Right renal pelvis (tissue), 4 donors: Measurements from ENCODE around the gene ATP6V0E2. TPM values are rescaled to one million over a fixed set of nuclear protein-coding genes. Genes with fewer than 3 reads are reported as not detected.

ENCODE experiments used
- DNase-seq, 4 donors: peaks; one replicate each; pipeline ENCODE4 v3.0.0-alpha.2; 2013; ENCODE audit warnings: low read depth in 4 of 4, low spot score in 3 of 4, missing footprints in 1 of 4
- polyA plus RNA-seq, 4 donors: library from polyadenylated mRNA; unstranded; fragments of 120-200 nt; gene quantifications; one replicate each; pipeline ENCODE4 v1.2.1, GENCODE V29; 2013; ENCODE audit not compliant: insufficient read length in 4 of 4

ATP6V0E2 gene
- polyA plus RNA-seq, 4 donors = 22.2 to 35.0 (median 29.1) TPM

DNA sequence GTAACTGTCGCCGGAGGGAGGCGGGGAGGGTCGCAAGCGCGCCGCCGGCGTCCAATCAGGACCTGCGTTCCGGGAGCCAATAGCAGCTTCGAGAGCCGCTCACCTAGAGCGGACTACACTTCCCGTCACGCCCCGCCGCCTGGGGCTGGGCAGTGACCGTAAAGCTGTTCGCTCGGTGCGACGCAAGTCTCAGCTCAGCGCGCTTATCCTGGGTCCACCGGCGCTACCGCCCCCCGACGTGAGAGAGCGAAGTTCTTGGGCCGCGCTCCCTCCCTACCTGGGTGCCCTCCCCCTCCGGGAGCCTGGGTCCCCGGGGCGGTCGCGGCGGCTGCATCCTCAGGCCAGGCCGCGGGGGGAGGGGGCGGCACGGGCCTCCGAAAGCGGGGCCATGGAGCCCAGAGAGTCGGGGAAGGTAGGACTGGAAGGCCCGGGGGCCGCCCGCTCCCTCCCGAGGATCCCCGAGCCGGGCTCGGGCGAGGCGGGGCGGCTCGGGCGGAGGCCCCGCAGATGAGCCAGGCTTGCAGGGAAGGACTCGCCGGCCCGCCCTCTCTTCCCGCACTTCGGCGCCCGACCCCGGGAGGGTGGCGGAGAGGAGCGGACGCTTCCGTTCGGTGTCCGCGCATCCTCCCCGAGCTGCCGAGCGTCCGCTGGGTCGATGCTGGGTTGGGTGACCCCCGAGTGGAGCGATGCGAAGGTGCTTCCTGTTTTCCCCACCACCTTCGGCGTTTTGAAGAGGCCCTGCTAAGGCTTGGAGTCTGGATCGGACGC lies 35.4 kb upstream of the ATP6V0E2 start, which contains the start of gene ZNF862:
Gene ZNF862, plus strand, starts transcription at position 152 of the 768 bp plus-strand sequence. Its CDS starts 237 bp downstream, at position 389.
- peak; percentile 93 to 95 (median 94) for DNase-seq

DNA sequence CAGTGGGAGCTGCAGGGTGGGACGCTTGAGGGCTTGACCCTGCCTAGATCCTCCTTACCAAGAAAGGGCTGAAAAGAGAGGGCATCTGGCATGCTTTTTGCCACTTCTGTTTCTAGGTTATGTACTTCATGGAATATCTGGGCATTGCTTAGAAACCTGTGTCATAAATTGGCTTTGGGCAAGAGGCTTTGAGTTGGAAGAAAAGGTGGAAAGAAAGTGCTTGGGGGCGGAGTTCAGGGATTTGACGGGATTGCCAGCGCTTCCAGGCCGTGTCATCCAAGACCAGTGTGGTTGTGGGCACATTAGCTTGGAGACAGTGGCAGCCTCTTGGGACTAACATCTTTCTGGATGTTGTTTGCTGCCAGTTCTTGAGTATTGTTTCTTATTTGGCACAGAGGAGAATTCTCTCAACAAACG lies 34.8 kb upstream of the ATP6V0E2 start:
- no peak for DNase-seq

DNA sequence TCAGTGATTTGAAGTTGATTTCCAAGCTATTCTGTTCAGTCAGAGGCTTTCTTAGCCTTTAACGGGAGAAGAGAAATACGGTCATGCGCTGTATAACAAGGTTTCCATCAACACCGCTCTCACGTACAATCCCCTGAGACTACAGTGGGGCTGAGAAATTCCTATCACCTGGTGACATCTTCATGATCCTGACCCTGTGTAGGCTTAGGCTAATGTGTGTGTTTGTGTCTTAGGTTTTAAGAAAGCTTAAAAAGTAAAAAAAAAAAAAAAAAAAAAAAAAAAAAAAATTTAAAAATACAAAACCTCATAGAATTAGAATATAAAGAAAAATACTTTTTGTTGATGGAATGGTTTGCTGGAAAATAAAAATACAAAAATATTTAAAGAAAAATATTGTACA lies 33.8 kb upstream of the ATP6V0E2 start:
- DNase-seq = no peak

DNA sequence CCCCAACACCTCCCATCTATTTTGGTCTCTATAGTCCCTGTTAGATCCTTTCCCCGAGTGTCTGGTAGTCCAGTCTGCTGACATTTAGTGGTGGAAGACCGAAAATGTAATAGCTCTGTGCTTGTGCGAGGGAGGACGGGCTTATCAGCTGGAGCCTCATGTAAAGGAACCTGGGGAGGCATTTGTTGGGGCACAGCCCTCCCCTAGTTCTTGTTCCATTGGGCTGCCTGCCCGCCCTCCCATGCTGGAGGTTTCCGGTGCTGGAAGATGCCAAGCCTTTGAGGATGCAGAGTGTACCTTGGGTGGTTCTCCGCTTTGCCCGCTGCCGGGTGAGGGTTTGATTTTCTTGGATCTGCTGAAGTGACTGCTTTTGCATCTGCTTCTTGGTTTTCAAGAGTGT lies 30.2 kb upstream of the ATP6V0E2 start:
- no peak for DNase-seq

DNA sequence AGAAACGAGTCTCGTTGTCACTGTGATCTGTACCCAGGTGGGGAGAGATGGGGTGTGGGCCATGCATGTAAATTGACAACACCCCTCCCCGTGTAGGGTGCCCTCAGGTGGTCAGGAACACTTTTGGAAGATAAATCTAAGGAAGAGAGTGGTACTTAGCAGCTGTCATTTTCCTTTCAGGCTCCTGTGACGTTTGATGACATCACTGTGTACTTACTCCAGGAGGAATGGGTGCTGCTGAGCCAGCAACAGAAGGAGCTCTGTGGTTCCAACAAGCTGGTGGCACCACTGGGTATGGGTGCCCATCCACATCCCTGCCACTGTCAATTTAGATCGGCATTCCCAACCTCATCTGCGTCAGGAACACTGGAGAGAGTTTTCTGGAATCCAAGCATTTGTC lies 29.3 kb upstream of the ATP6V0E2 start:
- no peak for DNase-seq

DNA sequence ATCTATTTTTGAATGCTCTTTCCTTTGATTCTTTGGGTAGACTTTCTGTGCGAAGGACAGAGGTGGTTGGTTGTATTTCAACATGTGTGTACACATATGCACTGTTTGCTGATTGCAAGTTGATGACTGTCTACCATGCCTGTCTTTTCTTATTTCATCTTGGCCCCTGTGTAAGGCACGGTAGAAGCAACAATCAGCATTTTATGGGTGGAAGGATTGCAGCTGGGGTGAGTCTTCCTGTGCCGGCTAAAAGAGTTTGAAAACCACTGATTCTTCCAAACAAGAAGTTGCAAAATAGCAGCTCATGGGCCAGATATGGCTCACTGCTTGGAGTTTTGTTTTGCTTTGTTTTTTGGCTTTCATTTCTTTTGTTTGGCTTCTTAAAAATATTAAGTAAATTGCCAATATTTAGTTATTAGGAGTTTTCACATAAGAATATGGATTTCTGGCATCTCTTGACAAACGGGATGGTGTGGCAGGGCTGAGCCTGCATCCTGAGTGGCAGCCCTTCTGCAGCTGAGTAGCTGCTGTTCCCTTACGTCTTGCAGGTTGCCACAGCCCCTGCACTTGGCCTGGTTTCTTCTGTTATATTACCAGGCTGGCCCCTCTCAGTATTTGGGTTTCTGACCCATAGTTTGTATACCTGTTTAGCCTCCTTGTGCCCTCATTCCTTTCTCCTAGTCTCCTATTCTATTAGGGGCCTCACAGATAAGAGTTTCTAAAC lies 28.4 kb upstream of the ATP6V0E2 start:
- DNase-seq = no peak

DNA sequence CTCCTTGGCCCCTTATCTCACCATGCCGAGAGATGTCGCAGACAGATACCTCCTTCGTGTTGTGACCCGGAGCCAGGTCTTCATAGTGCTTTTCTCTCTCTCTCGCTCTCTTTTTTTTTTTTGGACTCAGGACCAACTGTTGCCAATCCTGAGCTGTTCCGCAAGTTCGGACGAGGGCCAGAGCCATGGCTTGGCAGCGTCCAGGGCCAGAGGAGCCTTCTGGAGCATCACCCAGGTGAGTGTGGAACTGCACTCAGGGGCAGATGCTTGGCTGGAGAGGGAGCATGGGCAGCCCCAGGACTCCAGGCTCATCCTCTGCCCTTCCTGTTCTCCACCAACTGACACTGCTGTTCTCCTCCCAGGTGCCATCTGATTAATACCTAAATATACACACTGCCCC lies 27.7 kb upstream of the ATP6V0E2 start:
- no peak for DNase-seq

DNA sequence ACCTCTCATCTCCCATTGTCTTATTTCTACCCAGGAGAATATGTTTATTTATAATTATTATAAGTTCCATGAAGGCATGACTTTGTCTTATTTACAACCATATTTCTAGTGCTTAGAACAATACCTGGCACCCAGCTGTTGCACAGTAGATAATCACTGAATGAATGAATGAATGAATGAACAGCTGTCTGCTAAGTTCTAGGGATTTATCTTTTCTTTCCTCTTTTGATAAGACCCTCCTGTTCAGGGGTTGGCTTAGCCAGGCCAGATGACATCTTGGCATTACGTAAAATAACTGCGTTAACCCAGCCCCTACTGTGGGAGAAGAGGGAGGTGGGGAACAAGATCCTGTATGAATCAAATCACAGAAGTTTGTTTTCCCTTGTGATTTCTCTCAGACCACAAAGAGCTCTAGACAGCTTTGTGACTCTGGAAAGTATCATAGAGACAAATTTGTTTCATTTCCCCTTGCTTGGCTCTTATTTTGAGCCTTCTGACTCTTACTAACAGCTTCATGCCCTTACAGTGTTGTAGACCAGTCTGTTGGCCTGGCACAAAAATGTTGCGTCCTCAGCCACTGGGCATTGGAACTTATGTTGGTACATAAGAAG lies 27.2 kb upstream of the ATP6V0E2 start:
- DNase-seq = no peak

DNA sequence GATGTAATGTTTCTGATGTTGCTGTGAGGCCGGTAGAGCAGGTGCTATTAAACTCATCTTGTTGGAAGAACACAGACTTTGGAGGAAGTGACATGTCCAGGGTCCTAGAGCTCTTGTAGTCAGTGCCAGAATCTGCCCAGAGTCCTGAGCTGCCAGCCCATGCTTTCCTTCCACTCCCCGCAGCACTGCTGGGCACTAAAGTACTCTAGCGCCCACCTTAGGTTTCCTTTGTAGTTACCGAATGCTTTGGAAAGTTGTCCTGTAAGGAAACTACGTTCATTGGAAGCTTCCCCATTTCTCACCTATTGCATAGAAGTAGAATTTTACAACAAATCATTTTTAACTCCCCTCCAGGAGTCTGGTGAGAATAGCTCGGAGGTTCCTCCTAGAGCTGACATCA lies 24.6 kb upstream of the ATP6V0E2 start:
- DNase-seq = no peak

DNA sequence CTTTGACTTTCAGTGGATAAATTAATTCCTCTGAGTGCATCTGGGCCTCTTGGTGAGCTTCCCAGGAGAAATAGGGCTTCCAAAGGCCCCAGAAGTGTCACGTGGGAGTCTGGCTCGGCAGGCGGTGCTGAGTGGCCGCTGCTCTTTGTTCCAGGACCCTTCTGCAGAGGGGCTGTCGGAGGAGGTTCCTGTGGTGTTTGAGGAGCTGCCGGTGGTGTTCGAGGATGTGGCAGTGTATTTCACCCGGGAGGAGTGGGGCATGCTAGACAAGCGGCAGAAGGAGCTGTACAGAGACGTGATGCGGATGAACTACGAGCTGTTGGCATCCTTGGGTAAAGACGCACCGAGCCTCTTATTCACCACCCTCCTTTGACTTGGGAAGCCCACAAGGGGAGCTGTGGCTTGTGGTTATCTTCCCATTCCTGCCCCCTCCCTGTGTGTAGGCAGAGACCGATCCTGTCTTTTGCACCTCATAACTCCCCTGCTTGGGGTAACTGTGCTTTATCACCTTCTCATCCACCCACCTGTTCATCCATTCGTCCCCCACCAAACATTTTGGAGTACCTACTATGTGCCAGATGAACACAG lies 23.7 kb upstream of the ATP6V0E2 start:
- DNase-seq = no peak

DNA sequence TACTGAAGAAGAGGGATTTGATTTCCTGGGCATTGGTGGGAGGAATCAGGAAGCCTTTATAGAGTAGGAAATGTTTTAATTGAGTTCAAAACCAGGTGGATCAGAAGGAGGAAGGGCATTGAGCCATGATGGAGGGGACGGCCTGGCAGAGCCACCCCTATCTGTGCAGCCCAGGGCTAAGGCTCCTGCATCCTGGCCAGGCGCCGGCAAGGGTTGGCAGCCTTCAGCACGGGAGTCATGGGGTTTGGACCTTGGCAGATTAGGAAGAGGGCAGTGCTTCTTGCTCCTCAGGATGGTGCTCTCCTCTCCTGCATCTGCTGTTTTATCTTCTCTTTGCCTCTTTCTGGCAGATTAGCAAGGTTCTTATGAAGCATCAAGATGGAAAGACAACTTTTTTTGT lies 23.1 kb upstream of the ATP6V0E2 start:
- DNase-seq = no peak

DNA sequence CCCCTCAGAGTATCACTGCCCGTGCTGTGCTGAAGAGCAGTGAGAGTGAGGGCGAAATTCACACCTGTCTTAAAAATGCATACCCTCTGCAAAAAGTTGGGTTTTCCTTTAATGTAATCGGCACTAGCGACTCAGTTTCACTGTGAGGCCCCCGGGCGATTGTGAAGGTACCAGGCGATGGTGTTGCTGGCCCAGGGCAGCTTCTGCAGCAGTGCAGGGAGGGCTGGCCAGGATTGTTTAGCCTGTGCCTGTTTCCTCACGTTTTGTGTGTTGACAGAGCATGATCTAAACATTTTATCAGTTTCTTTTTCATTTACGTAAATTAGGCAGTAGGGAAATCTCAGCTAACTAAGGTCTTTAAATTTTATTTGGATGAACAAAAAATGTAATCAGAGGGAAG lies 22.3 kb upstream of the ATP6V0E2 start:
- DNase-seq = no peak

DNA sequence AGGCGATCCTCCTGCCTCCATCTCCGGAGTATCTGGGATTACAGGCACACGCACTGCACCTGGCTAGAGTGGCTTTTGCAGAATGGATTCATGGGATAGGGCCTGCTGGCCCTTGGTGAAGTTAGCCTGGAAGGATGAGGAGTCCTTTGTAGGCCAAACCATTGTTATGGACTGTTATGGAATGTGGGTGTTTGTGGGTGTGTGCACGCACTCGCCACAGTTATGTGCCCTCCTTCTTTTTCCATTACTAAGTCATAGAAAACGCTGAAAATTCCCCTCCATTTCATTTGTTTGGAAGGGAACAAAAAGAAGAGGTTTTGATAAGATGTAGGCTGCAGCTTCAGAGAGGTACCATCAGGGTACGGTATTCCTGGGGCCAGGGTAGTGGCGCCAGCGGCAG lies 20.6 kb upstream of the ATP6V0E2 start:
- no peak for DNase-seq

DNA sequence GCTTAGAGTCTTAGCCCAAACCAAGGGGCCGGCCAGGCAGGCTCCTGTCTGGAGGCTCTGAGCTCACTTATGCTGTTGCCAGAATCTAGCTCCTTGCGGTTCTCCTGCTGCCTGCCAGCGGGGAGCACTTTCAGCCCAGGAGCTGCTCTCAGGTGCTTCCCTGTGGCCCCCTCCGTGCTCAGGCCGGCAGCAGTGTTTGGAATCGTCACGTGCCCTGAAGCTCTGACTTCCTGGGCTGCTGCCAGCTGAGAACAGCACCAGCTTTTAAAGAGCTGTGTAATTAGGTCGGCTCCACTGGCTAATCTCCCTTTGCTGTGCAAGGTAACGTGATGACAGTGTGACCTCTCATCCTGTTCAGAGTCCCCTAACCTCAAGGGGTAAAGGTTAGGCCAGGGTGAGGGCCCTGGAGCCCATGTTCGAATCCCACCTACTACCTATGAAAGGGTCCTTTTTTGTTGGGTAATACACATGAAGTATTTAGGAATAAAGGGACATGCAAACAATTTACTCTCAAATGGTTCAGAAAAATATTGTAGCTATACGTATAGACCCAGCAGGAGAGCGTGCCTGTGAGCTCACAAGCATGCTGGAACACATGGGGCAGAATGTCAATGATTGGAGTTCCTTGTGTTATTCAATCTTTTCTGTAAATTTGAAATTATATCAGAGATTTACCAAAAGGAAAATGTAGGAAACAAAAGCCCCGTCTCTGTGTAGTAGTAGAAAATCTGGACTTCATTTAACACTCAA lies 19.0 kb upstream of the ATP6V0E2 start:
- no peak for DNase-seq

DNA sequence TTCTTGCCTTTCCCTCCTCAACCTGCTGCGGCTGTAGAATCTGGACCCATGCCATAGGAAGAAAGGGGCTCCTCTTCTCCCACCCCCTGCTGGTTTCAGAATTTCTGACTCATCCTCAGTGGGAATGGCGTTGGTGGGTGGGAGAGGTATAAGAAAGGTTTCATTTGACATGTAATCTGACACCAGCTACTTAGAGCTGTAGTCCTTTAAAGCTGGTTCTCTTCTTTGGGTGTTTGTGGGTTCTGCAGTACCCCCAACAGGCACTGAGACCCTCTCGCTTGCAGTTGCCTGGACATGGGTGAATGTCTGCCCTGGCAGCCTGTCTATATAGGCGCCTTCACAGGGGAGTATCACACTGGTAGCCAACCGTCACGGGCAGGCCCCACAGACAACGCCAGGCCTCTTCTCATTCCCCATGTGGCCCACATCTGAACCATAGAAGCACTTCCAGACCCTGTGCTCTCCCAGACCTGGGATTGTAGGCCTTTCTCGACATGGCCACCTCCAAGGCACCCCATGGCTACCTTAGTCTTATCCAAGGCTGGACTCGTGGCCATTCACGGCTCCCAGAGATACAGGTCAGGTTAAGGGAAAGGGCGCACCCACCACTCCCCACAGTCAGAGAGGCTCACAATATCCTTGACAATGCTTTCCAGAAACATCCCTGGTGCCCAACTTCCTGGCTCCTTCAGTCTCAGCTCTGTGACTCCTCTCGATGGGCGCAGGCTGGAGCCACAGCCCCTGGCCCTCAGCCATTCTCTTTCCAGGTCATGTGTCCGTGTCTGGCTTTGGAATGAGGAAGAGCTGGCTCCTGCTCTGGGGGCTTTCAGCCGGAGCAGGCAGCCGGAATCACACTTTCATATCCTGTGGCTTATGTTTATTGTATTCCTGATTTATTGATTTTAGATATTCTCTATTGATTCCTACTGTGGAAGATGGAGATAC lies 18.1 kb upstream of the ATP6V0E2 start:
- no peak for DNase-seq

DNA sequence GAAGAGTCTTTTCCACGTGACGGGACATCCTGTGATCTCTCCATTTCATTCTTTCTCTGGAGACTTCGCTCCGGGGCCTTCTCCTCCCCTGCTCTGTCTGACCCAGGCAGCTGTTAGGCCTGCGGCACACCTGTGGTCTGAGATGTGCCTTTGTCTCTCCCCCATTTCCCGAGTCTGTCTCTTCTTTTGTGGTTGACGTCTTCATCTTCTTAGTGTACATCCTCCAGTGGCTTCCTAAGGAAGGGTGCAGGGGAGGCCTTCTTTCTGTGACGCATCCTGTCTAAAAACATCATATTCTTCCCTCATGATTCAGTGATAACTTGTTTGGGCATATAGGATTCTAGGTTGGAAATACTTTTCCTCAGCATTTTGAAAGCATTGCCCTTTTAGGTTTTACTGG lies 17.2 kb upstream of the ATP6V0E2 start:
- no peak for DNase-seq

DNA sequence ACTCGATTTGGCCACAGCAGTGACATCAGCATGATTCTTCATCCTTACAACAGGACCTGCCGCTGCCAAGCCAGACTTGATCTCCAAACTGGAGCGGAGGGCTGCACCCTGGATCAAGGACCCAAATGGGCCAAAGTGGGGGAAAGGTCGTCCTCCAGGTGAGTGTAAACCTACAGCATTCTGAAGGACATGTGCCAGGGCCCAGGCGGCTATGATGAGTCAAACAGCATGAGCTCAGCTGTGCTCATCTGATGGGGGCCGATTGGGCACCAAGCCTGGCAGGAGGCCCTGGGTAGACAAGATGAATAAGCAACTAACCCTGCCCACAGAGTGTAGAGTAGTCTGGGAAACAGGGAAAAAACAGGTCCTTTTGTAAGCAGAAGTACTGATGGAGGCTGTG lies 14.4 kb upstream of the ATP6V0E2 start:
- no peak for DNase-seq

DNA sequence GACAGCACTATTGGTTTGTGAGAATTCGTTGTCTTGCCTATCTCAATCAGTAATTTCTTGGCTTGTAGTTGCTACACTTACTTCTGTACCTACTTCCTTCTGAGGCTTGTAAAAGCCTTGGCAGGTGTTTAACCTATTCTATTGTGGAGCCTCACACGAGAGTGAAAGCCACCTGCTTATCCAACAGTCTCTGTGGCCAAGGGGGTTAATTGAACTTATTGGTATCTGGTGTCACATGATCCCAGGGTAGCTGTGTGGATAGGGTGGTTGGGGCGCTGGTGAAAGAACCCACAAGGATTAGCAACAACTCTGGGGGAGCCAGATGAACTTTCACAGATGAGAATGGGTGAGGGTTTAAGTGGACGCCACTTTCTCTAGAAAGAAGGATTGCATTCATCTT lies 13.9 kb upstream of the ATP6V0E2 start:
- no peak for DNase-seq
